GM12878 (cell line): ENCODE measurements around the gene LIN54.

Source experiments
- JUND ChIP-seq: IDR thresholded peaks from 2 replicates; pipeline ENCODE4 v1.6.1; 2012; ENCODE audit warnings: low read depth, mild to moderate bottlenecking, low read length, improper control_type of control experiment, moderate library complexity
- MYC ChIP-seq: IDR thresholded peaks from 2 replicates; pipeline ENCODE4 v1.6.1; 2011; ENCODE audit warnings: mild to moderate bottlenecking, low read length, moderate library complexity, inconsistent platforms; ENCODE audit not compliant: insufficient read depth, insufficient replicate concordance, insufficient read length, severe bottlenecking
- POLR2A ChIP-seq: IDR thresholded peaks from 2 replicates; pipeline ENCODE4 v1.6.1; 2011; ENCODE audit warnings: low read depth, mild to moderate bottlenecking, low read length
- TF ChIP-seq, protein P1 (sequence below), 3 experiments: IDR thresholded peaks in 2 of 3; conservative IDR thresholded peaks in 1 of 3; 2 replicates each; pipeline ENCODE4 v1.5.1; 2011; ENCODE audit warnings: low read depth in 3 of 3, low read length in 3 of 3, mild to moderate bottlenecking in 3 of 3, control low read depth in 2 of 3, moderate library complexity in 2 of 3, inconsistent platforms in 1 of 3, mixed read lengths in 1 of 3; ENCODE audit not compliant: control insufficient read depth in 2 of 3, insufficient read depth in 1 of 3; ENCODE audit errors: extremely low read depth in 1 of 3

DNA sequence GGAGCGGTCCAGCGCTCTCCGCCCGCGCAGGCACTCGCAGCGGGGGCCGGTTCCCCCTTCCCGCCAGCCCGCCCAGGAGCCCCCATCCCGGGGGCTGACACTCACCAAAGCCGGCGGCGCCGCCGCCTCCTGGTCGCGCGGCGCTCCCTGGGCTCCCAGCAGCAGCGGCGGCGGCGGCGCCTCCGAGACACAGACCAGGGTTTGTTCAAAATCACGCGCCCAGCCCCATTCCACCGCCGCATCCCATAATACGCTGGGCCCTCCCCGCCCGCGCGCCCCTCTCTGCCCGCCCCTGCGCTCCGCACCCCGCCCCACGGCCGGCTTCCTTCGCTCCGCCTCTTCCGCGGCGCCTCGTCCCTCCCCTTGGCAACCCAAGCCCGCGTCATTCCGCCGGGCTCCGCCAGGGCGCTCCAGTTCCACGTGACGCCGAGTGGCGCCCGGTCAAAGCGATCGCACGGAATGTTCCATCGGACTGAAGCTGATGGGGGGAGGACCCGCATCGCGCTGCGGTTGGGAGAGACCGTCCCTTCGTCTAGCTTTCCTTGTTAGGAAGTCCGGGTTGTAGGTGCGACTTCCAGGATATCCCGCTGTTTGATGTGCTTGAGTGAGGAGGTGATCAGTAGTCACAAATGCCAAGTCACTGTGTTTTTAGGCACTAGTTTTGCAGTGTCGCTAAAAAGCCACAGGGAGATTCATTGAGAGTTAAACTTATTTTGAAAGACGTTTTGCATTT is 2.2 kb upstream of the LIN54 start:
- TF ChIP-seq, protein P1, sequence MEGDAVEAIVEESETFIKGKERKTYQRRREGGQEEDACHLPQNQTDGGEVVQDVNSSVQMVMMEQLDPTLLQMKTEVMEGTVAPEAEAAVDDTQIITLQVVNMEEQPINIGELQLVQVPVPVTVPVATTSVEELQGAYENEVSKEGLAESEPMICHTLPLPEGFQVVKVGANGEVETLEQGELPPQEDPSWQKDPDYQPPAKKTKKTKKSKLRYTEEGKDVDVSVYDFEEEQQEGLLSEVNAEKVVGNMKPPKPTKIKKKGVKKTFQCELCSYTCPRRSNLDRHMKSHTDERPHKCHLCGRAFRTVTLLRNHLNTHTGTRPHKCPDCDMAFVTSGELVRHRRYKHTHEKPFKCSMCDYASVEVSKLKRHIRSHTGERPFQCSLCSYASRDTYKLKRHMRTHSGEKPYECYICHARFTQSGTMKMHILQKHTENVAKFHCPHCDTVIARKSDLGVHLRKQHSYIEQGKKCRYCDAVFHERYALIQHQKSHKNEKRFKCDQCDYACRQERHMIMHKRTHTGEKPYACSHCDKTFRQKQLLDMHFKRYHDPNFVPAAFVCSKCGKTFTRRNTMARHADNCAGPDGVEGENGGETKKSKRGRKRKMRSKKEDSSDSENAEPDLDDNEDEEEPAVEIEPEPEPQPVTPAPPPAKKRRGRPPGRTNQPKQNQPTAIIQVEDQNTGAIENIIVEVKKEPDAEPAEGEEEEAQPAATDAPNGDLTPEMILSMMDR (IDR thresholded peaks at IDR 0.05 in 2 of 3, conservative IDR thresholded peaks at IDR 0.05 in 1 of 3; ENCODE audit: control insufficient read depth in 2 of 3, extremely low read depth in 1 of 3, insufficient read depth in 1 of 3, low read depth in 3 of 3, low read length in 3 of 3) = peak; percentile 41 to 47 (median 45); a peak in 5 of 6 replicates
- TF ChIP-seq POLR2A (peak; percentile 78), JUND (peak; percentile 97), MYC (no peak)
